ENCODE measurements around the gene KCND3.
"Not testable (repeated sequence)": the region's sequence is repeated elsewhere in the genome, so short reads cannot be mapped to it uniquely, and the experiment has no call there.

KCND3 gene

DNA sequence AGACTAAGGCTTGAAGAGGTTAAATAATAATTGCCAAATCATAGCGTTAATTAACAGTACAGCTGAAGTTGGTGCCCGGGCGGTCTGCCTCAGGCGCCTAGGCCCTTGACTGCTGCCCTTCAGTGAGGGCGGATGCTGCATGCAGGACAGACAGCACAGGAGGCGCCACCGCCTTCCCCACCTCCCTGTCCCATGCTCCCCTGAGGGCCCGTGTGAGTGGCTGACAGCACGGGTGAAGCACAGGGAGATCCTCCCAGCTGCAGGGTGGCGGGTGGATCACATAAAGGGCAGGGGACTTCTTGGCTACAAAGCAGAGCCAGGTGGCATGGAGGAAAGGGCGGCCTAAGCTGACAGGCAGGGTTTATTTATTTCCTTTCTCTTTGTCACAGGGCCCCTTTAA, 184.7 kb downstream of the KCND3 start:
- Histone ChIP-seq H3K36me3 (ENCODE audit: insufficient read depth, low read length) (no peaks in the 10 kb centered on the region), H3K9me3 (ENCODE audit: low read depth, low read length) (no peaks in the 10 kb centered on the region), H3K27ac (no peak overlapping the region), H3K4me3 (no peak overlapping the region), H3K9ac (ENCODE audit: insufficient read length) (no peak overlapping the region)
- no peak for DNase-seq (ENCODE audit: low read depth, low spot score)
- TF ChIP-seq POLR2AphosphoS5 (IDR thresholded peaks at IDR 0.05; ENCODE audit: borderline replicate concordance, low read depth, low read length) (no peak), FOXP2 (optimal IDR thresholded peaks at IDR 0.05; ENCODE audit: control extremely low read depth, extremely low read length, insufficient read depth) (no peak), EZH2 (IDR thresholded peaks at IDR 0.05) (no peak)

DNA sequence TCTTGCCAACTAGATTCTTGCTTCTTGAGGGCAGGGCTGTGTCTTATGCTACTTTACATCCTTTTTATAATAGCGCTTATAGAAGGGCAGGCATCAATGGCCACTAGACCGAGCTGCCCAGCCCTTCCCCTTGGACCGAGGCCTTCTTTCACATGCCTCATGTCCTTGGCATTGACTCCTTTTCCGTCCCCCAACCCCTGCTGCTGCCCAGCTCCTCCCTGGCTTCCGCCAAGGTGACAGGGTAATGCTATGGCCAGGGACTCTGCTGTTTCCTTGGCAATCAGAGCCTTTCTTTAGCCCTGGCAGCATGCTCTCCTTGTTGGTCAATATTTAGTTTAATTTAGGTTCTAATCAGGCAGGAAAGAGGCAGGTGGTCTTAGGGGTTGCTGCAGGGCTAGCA, 185.5 kb downstream of the KCND3 start:
- no peak overlapping the region for H3K9ac ChIP-seq (ENCODE audit: insufficient read length)
- H3K27ac ChIP-seq, result no peak overlapping the region
- H3K9me3 ChIP-seq (ENCODE audit: low read depth, low read length), result no peaks in the 10 kb centered on the region
- no peak for TF ChIP-seq EZH2 (IDR thresholded peaks at IDR 0.05)
- TF ChIP-seq FOXP2 (optimal IDR thresholded peaks at IDR 0.05; ENCODE audit: control extremely low read depth, extremely low read length, insufficient read depth), result no peak
- TF ChIP-seq POLR2AphosphoS5 (IDR thresholded peaks at IDR 0.05; ENCODE audit: borderline replicate concordance, low read depth, low read length), result no peak
- DNase-seq (ENCODE audit: low read depth, low spot score), result no peak
- no peaks in the 10 kb centered on the region for H3K36me3 ChIP-seq (ENCODE audit: insufficient read depth, low read length)
- no peak overlapping the region for H3K4me3 ChIP-seq

DNA sequence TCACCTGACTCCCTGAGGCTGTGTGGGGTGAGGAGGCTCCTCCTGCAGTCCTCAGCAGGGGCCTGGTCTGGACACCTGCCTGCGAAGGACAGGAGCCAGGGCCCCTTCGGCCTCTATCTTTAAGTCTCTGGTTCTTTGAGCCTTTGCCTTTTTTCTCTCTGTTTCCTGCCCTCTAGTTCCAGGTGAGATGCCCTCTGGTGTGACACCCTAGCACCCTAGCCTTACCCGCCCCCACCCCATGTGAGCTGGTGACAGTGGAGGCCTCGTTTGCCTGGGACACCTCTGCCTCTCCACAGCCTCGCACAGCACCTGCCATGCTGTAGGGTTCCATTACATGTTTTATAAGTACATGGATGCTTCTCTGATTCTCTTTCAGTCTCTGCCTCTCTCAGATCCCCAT, 186.5 kb downstream of the KCND3 start:
- Histone ChIP-seq H3K9me3 (ENCODE audit: low read depth, low read length) (no peaks in the 10 kb centered on the region), H3K36me3 (ENCODE audit: insufficient read depth, low read length) (no peaks in the 10 kb centered on the region), H3K27ac (no peak overlapping the region), H3K9ac (ENCODE audit: insufficient read length) (no peak overlapping the region), H3K4me3 (no peak overlapping the region)
- TF ChIP-seq EZH2 (IDR thresholded peaks at IDR 0.05) (no peak), POLR2AphosphoS5 (IDR thresholded peaks at IDR 0.05; ENCODE audit: borderline replicate concordance, low read depth, low read length) (no peak), FOXP2 (optimal IDR thresholded peaks at IDR 0.05; ENCODE audit: control extremely low read depth, extremely low read length, insufficient read depth) (no peak)
- DNase-seq (ENCODE audit: low read depth, low spot score), result no peak

DNA sequence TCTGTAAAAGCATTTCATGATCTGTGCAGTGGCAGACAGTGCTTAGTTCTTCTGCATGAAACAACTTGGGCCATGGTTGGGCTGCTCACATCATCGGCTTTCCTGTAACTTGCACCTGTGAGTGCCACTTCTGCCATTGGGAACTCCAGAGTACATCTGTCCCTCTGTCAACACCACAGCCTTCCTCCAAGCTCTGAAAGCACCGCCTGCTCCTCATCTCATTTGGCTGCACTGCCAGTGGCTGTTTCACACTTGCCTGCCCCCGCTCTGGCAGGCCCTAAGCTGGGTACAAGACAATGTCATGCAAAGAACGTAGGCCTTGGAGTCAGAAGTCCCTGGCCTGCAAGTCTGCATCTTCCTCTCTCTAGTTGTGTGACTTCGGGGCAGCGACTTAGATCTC, 187.4 kb downstream of the KCND3 start:
- Histone ChIP-seq H3K9me3 (ENCODE audit: low read depth, low read length) (no peaks in the 10 kb centered on the region), H3K4me3 (no peak overlapping the region), H3K27ac (no peak overlapping the region), H3K9ac (ENCODE audit: insufficient read length) (no peak overlapping the region), H3K36me3 (ENCODE audit: insufficient read depth, low read length) (no peaks in the 10 kb centered on the region)
- TF ChIP-seq FOXP2 (optimal IDR thresholded peaks at IDR 0.05; ENCODE audit: control extremely low read depth, extremely low read length, insufficient read depth), result no peak
- no peak for TF ChIP-seq POLR2AphosphoS5 (IDR thresholded peaks at IDR 0.05; ENCODE audit: borderline replicate concordance, low read depth, low read length)
- no peak for TF ChIP-seq EZH2 (IDR thresholded peaks at IDR 0.05)
- no peak for DNase-seq (ENCODE audit: low read depth, low spot score)

DNA sequence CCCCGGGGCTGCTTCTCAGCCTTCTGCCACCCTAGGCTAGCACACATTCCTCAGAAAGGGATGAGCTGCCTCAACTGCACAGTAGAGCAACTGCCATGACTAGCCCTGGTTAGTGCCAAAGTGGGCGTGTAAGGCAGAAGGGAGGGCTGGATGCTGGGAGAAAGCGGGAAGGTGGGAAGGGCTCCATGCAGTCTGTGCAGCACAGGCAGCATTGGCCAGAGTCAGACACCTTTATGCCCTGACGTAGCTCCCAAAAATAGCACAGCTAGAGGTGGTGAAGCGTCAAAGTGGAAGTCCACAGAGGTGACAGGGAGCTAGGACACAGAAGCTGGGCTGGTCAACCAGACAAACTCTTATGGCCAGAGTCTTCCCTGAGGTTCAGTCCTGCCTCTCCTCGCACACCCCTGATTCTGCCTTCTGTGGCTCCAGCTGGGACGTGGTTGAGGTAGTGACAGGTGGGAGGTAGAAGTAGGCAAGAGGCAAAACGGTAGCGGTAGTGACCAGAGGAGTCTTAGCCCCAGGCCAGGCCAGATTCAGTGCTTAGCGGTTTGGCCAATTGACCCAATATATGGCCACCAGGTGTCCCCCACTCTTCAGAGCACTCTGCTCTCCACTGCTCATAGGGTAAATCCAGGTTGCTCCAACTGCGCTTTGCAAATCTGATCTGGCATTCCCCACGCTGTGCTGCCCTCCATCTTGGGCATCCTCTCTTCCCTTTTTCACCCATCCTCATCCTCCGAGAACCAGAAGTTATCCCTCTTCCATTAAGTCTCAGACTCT, 188.2 kb downstream of the KCND3 start:
- H3K9ac ChIP-seq (ENCODE audit: insufficient read length), result no peak overlapping the region
- no peaks in the 10 kb centered on the region for H3K36me3 ChIP-seq (ENCODE audit: insufficient read depth, low read length)
- H3K27ac ChIP-seq, result no peak overlapping the region
- no peak overlapping the region for H3K4me3 ChIP-seq
- DNase-seq (ENCODE audit: low read depth, low spot score), result no peak
- TF ChIP-seq EZH2 (IDR thresholded peaks at IDR 0.05) (no peak), FOXP2 (optimal IDR thresholded peaks at IDR 0.05; ENCODE audit: control extremely low read depth, extremely low read length, insufficient read depth) (no peak), POLR2AphosphoS5 (IDR thresholded peaks at IDR 0.05; ENCODE audit: borderline replicate concordance, low read depth, low read length) (no peak)
- H3K9me3 ChIP-seq (ENCODE audit: low read depth, low read length), result no peaks in the 10 kb centered on the region

DNA sequence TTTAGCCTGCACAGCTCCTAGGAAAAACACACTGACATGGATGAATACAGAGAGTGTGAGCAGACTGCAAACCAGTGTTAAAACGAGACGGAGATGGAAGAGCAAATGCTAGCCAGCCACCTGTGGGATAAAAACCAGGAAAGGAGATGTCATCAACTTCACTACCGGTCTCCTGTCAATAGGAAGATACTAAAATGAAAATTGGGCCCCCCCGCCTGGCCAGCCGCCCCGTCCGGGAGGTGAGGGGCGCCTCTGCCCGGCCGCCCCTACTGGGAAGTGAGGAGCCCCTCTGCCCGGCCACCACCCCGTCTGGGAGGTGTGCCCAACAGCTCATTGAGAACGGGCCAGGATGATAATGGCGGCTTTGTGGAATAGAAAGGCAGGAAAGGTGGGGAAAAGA, 189.7 kb downstream of the KCND3 start:
- not testable (repeated sequence) for H3K36me3 ChIP-seq (ENCODE audit: insufficient read depth, low read length); H3K4me3 ChIP-seq; DNase-seq (ENCODE audit: low read depth, low spot score); H3K9me3 ChIP-seq (ENCODE audit: low read depth, low read length); H3K9ac ChIP-seq (ENCODE audit: insufficient read length); H3K27ac ChIP-seq

DNA sequence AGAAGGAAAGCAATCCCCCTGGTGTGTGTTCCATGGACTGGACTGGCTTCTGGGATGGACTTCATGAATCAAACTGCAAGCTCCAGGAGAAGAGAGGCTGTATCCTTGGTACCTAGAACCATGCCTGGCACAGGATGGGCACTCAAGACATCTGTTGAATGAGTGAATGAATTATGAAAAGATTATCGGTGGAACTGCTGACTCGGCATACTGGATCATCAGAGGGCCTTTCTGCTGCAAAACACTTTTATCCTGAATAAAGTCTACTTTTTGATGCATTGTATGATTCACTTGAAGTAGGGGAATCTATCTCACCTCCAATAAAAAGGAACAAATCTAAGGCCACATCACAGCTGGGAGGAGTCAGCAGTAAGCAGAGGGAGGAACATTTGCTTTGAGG, 190.9 kb downstream of the KCND3 start:
- TF ChIP-seq POLR2AphosphoS5 (IDR thresholded peaks at IDR 0.05; ENCODE audit: borderline replicate concordance, low read depth, low read length) (no peak), FOXP2 (optimal IDR thresholded peaks at IDR 0.05; ENCODE audit: control extremely low read depth, extremely low read length, insufficient read depth) (no peak), EZH2 (IDR thresholded peaks at IDR 0.05) (no peak)
- Histone ChIP-seq H3K36me3 (ENCODE audit: insufficient read depth, low read length) (no peaks in the 10 kb centered on the region), H3K4me3 (no peak overlapping the region), H3K9ac (ENCODE audit: insufficient read length) (no peak overlapping the region), H3K27ac (no peak overlapping the region), H3K9me3 (ENCODE audit: low read depth, low read length) (no peaks in the 10 kb centered on the region)
- no peak for DNase-seq (ENCODE audit: low read depth, low spot score)

DNA sequence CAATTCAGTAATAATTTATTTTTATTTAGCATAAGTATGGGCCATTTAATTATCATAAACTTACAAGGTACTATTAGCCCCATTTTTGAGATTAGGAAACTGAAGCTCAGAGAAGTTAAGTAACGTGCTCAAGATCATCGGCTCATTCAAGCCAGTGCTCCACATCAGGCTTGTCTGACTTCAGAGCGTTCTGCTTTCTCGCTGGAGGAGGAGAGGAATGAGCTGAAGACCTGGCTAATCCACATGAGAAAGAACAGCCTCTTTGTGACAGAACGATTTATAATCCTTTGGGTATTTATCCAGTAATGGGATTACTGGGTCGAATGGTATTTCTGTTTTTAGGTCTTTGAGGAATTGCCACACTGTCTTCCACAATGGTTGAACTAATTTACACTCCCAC, 194.1 kb downstream of the KCND3 start:
- H3K4me3 ChIP-seq, result no peak overlapping the region
- DNase-seq (ENCODE audit: low read depth, low spot score), result no peak
- TF ChIP-seq POLR2AphosphoS5 (IDR thresholded peaks at IDR 0.05; ENCODE audit: borderline replicate concordance, low read depth, low read length), result no peak
- TF ChIP-seq FOXP2 (optimal IDR thresholded peaks at IDR 0.05; ENCODE audit: control extremely low read depth, extremely low read length, insufficient read depth), result no peak
- no peak for TF ChIP-seq EZH2 (IDR thresholded peaks at IDR 0.05)
- H3K36me3 ChIP-seq (ENCODE audit: insufficient read depth, low read length), result no peaks in the 10 kb centered on the region
- no peak overlapping the region for H3K9ac ChIP-seq (ENCODE audit: insufficient read length)
- no peak overlapping the region for H3K27ac ChIP-seq
- H3K9me3 ChIP-seq (ENCODE audit: low read depth, low read length), result no peaks in the 10 kb centered on the region

DNA sequence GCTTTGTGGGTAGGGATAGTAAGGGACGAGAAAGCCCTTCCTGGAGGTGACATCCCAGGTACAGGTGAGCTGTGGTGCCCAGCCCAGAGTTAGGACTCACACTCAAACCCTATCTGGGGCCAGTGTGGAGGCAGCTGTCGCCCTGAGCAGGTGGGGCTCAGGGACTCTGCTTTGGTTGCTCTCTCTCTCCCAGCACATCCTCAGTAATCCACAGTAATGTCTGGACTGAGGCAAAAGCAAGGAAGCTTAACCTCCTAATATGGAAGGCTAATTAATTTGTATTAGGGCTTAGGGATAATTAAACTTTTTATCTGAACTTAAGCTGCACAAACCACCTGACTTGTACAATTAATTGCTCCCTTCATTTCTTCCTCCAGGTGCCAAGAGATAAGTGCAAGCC, 195.5 kb downstream of the KCND3 start:
- Histone ChIP-seq H3K4me3 (no peak overlapping the region), H3K27ac (no peak overlapping the region), H3K36me3 (ENCODE audit: insufficient read depth, low read length) (no peaks in the 10 kb centered on the region), H3K9me3 (ENCODE audit: low read depth, low read length) (no peaks in the 10 kb centered on the region), H3K9ac (ENCODE audit: insufficient read length) (no peak overlapping the region)
- DNase-seq (ENCODE audit: low read depth, low spot score), result no peak
- TF ChIP-seq POLR2AphosphoS5 (IDR thresholded peaks at IDR 0.05; ENCODE audit: borderline replicate concordance, low read depth, low read length) (no peak), FOXP2 (optimal IDR thresholded peaks at IDR 0.05; ENCODE audit: control extremely low read depth, extremely low read length, insufficient read depth) (no peak), EZH2 (IDR thresholded peaks at IDR 0.05) (no peak)

Measured in SK-N-MC (cell line).